ENCODE results near the gene VTA1. TPM values are rescaled to one million over a fixed set of nuclear protein-coding genes. Genes with fewer than 3 reads are reported as not detected.

The VTA1 gene
- total RNA-seq, 2 donors from 2014 or later, result 46.3 to 56.6 TPM

DNA sequence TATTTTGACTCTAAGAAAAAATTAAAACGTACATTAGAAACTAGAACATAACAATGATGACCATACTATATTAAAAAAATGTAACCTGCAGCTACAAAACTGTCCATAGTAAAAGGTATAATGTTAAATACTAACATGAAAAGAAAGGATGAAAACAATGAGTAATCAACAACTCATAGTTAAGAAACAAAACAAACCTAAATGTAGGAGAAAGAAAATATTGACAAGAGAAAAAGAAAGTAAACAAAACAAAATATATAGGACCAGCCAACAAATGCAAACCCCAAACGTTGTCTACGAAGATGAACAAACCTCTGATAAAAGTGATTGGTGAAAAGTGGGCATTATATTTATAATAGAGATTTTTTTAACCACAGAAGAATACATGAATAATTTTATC is 113.7 kb downstream of the VTA1 start:
- DNase-seq, result no peak
- Histone ChIP-seq H3K4me1 (no peaks in the 10 kb centered on the region), H3K27ac (no peak overlapping the region), H3K4me3 (no peak overlapping the region), H3K9me3 (no peaks in the 10 kb centered on the region), H3K36me3 (no peaks in the 10 kb centered on the region), H3K27me3 (no peaks in the 10 kb centered on the region), H3K9ac (ENCODE audit: low read depth in 2 of 2, low read length in 2 of 2) (no peak overlapping the region)
- intact Hi-C loops (cut with DNase I), result no loop called here
- TF ChIP-seq, protein P1, sequence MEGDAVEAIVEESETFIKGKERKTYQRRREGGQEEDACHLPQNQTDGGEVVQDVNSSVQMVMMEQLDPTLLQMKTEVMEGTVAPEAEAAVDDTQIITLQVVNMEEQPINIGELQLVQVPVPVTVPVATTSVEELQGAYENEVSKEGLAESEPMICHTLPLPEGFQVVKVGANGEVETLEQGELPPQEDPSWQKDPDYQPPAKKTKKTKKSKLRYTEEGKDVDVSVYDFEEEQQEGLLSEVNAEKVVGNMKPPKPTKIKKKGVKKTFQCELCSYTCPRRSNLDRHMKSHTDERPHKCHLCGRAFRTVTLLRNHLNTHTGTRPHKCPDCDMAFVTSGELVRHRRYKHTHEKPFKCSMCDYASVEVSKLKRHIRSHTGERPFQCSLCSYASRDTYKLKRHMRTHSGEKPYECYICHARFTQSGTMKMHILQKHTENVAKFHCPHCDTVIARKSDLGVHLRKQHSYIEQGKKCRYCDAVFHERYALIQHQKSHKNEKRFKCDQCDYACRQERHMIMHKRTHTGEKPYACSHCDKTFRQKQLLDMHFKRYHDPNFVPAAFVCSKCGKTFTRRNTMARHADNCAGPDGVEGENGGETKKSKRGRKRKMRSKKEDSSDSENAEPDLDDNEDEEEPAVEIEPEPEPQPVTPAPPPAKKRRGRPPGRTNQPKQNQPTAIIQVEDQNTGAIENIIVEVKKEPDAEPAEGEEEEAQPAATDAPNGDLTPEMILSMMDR (IDR thresholded peaks at IDR 0.05), result no peak

DNA sequence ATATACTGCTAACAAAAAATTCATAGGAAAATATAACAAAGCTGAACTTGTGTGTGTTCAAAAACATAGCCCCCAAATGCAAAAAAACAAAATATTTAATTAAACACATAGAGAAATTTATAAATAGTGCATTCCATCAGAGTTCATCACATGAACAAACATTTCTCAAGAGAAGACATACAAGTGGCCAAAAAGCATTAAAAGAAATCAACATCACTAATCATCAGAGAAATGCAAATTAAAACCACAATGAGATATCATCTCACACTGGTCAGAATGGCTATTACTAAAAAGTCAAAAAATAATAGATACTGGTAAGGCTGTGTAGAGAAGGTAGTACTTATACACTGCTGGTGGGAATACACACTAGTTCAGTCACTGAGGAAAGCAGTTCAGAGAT is 115.2 kb downstream of the VTA1 start:
- DNase-seq, result no peak
- intact Hi-C loops (cut with DNase I), result no loop called here
- Histone ChIP-seq H3K9me3 (no peaks in the 10 kb centered on the region), H3K36me3 (no peaks in the 10 kb centered on the region), H3K27me3 (no peaks in the 10 kb centered on the region), H3K27ac (no peak overlapping the region), H3K4me3 (no peak overlapping the region), H3K9ac (ENCODE audit: low read depth in 2 of 2, low read length in 2 of 2) (no peak overlapping the region), H3K4me1 (no peaks in the 10 kb centered on the region)
- TF ChIP-seq, protein P1 (IDR thresholded peaks at IDR 0.05), result no peak

DNA sequence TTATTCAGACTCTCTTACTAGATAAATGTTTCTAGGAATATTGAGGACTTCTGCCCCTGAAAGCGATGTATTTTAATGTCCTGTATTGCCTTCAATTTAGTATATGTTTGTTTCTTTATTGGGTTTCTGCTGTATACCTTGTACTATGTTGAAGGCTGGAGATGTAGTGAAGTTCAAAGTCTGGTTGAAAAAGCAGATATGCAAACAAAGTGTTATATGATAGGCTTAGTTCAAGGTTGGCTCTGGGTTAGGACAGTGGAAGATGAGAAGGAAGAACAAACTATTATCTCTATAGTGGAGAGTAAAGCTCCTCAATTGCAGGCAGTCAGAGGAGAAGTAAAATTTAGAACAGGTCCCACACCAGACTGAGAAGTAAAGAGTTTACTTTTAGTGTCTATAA is 118.4 kb downstream of the VTA1 start:
- H3K9ac ChIP-seq (ENCODE audit: low read depth in 2 of 2, low read length in 2 of 2), result no peak overlapping the region
- H3K36me3 ChIP-seq, result no peaks in the 10 kb centered on the region
- H3K9me3 ChIP-seq, result no peaks in the 10 kb centered on the region
- H3K27ac ChIP-seq, result no peak overlapping the region
- intact Hi-C loops (cut with DNase I), result no loop called here
- H3K4me1 ChIP-seq, result no peaks in the 10 kb centered on the region
- TF ChIP-seq, protein P1 (IDR thresholded peaks at IDR 0.05), result no peak
- no peak for DNase-seq
- no peaks in the 10 kb centered on the region for H3K27me3 ChIP-seq
- no peak overlapping the region for H3K4me3 ChIP-seq

DNA sequence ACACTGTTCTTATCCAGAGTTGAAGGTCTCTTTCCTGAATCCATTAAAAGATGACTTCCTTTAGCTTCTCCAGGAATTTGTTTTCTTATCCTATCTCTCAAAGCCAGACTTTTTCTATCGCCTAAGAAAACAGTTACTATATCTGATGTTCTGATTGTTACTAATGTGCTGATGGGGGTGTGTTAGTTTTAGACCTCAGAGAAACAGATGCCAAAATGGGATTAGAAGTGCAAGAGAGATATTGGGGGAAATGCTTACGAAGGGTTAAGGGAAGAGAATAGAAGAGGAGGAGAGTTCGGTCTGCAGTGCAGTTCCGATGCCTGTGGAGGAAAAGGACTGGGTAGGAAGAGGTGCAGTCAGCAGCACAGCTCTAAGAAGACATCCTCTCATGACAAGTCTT is 119.0 kb downstream of the VTA1 start:
- TF ChIP-seq, protein P1 (IDR thresholded peaks at IDR 0.05), result no peak
- Histone ChIP-seq H3K27me3 (no peaks in the 10 kb centered on the region), H3K9ac (ENCODE audit: low read depth in 2 of 2, low read length in 2 of 2) (no peak overlapping the region), H3K9me3 (no peaks in the 10 kb centered on the region), H3K4me3 (no peak overlapping the region), H3K4me1 (no peaks in the 10 kb centered on the region), H3K36me3 (no peaks in the 10 kb centered on the region), H3K27ac (no peak overlapping the region)
- no peak for DNase-seq
- intact Hi-C loops (cut with DNase I), result no loop called here

DNA sequence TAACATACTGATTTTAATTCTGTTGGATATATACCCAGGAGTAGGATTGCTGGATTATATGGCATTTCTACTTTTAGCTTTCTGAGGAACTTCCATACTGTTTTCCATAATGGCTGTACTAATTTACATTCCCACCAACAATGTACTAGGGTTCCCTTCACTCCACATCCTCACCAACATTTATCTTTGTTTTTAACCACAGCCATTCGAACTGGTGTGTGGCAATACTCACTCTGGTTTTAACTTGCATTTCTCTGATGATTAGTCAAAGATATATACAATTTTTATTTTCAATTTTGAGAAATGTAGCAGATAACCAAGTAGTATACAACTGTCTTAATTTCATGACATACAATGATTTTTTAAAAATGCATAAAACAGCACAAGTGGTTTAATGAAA is 124.4 kb downstream of the VTA1 start:
- no peak for DNase-seq
- TF ChIP-seq, protein P1 (IDR thresholded peaks at IDR 0.05), result no peak
- intact Hi-C loops (cut with DNase I), result no loop called here

More for the DNA sequence above, 124.4 kb downstream of the VTA1 start:
- no peak overlapping the region for H3K9ac ChIP-seq (ENCODE audit: low read depth in 2 of 2, low read length in 2 of 2)
- H3K36me3 ChIP-seq, result no peaks in the 10 kb centered on the region
- H3K4me1 ChIP-seq, result no peaks in the 10 kb centered on the region
- H3K27me3 ChIP-seq, result no peaks in the 10 kb centered on the region
- no peak overlapping the region for H3K27ac ChIP-seq
- no peak overlapping the region for H3K4me3 ChIP-seq
- no peaks in the 10 kb centered on the region for H3K9me3 ChIP-seq

Other genes starting within 250 kb of the VTA1 start
- not detected for gene GJE1, start 14.3 kb upstream of the VTA1 start, total RNA-seq
- not detected for gene NMBR, start 141 bp upstream of the VTA1 start, total RNA-seq
- 10 to 100 TPM; 17.0 to 17.9 TPM for gene ADGRG6, start 154.7 kb downstream of the VTA1 start, total RNA-seq